Panc1 (cell line): ENCODE results near the gene HOTAIR. TPM values are rescaled to one million over a fixed set of nuclear protein-coding genes. Genes with fewer than 3 reads are reported as not detected.
A peak's percentile ranks its signal among the peaks of the same experiment; 100 is the strongest.

Experiments
- ATAC-seq: fragments of 200-7000 bp; cut with Tn5 transposase; 2 replicates; pipeline ENCODE4 v1.9.1; 2020; ENCODE audit warnings: mild to moderate bottlenecking, moderate library complexity
- BruUV-seq: library from RNA; stranded (reverse); fragments of 400-500 nt; replicated peaks from 2 replicates; lab custom pipeline; 2021; lab: Mats Ljungman, UMichigan
- CTCF ChIA-PET: fragments of 300-600 bp; sonication (Branson Sonifier 250); formaldehyde crosslinking; loops from one replicate; lab custom pipeline; 2022; ENCODE audit warnings: antibody characterized with exemption; lab: Charles Lee
- POLR2A ChIA-PET: fragments of 300-600 bp; sonication (Branson Sonifier 250); formaldehyde crosslinking; loops from one replicate; lab custom pipeline; 2022; ENCODE audit warnings: antibody characterized with exemption; lab: Charles Lee
- DNase-seq: peaks from one replicate; pipeline ENCODE4 v3.0.0-alpha.2; 2010; ENCODE audit warnings: low read depth, low spot score
- H3K27ac ChIP-seq: 2 replicates; pipeline ENCODE4 v1.5.1; 2011; ENCODE audit warnings: mild to moderate bottlenecking, low read length, inconsistent platforms
- H3K27me3 ChIP-seq: fragments of 200-500 bp; sonication (Bioruptor generic); 2 replicates; pipeline ENCODE4 v1.6.0; 2014; ENCODE audit warnings: low read length, inconsistent platforms; ENCODE audit not compliant: control insufficient read depth, insufficient read depth
- H3K36me3 ChIP-seq: fragments of 200-500 bp; sonication (Bioruptor generic); 2 replicates; pipeline ENCODE4 v1.5.1; 2014; ENCODE audit warnings: inconsistent platforms, mild to moderate bottlenecking, low read length, moderate library complexity; ENCODE audit not compliant: control insufficient read depth, insufficient read depth
- H3K4me1 ChIP-seq: 2 replicates; pipeline ENCODE4 v1.5.1; 2011; ENCODE audit warnings: inconsistent platforms, mild to moderate bottlenecking, low read length, moderate library complexity; ENCODE audit not compliant: control insufficient read depth, insufficient read depth
- H3K4me3 ChIP-seq, 2 experiments: 2 replicates each; pipeline ENCODE4 v1.5.1; 2011 to 2012; ENCODE audit warnings: low read depth in 2 of 2, low read length in 2 of 2, mild to moderate bottlenecking in 2 of 2, inconsistent platforms in 1 of 2, moderate library complexity in 1 of 2
- H3K9me3 ChIP-seq: fragments of 200-500 bp; sonication (Bioruptor generic); 2 replicates; pipeline ENCODE4 v1.5.1; 2014; ENCODE audit warnings: low read depth, mild to moderate bottlenecking, inconsistent platforms, low read length, moderate library complexity; ENCODE audit not compliant: control insufficient read depth, insufficient read depth
- POLR2AphosphoS5 ChIP-seq: IDR thresholded peaks from 2 replicates; pipeline ENCODE4 v1.6.1; 2012; ENCODE audit warnings: mild to moderate bottlenecking, low read depth, low read length, moderate library complexity
- SIN3A ChIP-seq: IDR thresholded peaks from 2 replicates; pipeline ENCODE4 v1.6.1; 2012; ENCODE audit warnings: low read depth, mild to moderate bottlenecking, low read length, moderate library complexity, borderline replicate concordance; ENCODE audit not compliant: insufficient read depth
- TCF7L2 ChIP-seq: IDR thresholded peaks from 2 replicates; pipeline ENCODE4 v1.6.1; 2011; ENCODE audit warnings: mild to moderate bottlenecking, low read depth, low read length, inconsistent platforms
- in situ Hi-C: cut with HindIII; loops from 2 replicates; pipeline ENCODE4 v1.10.0; 2016; ENCODE audit warnings: low sequenced_read_pairs, low pct_unique_long_range_greater_than_20kb
- intact Hi-C: fragments of 100-400 bp; cut with micrococcal nuclease; formaldehyde crosslinking; loops from one replicate; pipeline ENCODE4 v1.10.0; 2022; ENCODE audit not compliant: unreplicated experiment
- total RNA-seq: library from RNA; stranded (reverse); gene quantifications from one replicate; pipeline ENCODE4 v1.2.1, GENCODE V29; 2021; ENCODE audit not compliant: unreplicated experiment
- TF ChIP-seq, protein P1 (sequence below): fragments of 450-650 bp; IDR thresholded peaks from 2 replicates; pipeline ENCODE4 v1.5.1; 2017; ENCODE audit warnings: mild to moderate bottlenecking
- TF ChIP-seq, protein P2 (sequence below), 2 experiments: IDR thresholded peaks; 2 replicates each; pipeline ENCODE4 v1.6.1; 2011 to 2012; ENCODE audit warnings: low read depth in 2 of 2, control low read depth in 1 of 2, low read length in 1 of 2, mild to moderate bottlenecking in 1 of 2, moderate library complexity in 1 of 2; ENCODE audit not compliant: insufficient read depth in 1 of 2

HOTAIR gene
- total RNA-seq, 1 experiment from 2014 or later, result 31.7 TPM

DNA sequence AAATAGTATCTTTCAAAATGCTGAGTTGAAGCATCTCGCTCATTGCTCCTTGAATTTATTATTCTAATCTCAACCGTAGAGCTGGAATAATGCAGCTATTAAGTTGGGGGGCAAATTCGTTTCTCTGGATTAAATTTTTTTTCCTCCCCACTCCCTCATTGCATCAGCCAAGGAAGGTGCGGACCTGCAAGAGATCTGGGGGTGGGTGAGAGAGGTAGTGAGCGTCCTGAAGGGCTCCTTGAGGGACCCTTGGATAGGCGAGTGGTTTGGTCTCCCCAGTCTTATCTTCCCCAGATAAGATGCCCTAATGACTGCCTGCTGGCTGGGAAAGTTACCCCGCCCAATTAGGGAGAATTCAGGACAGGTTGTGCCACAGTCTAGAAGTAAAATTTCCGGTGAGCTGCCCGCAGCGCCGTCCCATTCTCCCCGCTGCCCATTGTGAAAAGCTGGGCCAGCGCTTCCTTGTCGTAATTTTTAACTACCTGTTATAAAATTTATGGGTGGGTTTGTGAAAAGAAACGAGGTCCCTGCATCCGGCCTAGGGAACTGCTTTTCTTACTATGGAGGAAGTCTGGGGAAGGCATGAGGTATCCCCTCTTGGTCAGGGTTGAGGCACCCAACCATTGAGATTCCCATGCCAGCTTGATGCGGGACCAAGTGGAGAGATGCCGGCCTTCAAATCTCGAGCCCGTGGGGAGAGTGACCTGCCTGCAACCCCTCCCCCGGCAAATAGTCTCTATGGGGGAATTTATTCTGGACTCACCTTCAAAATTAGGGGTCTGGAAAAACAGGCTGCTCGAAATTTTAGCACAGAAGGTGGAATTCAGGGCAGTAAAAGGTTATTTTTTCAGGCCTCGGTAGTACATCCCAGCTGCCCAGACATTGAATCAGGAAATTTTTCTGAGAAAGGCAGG lies 40.5 kb upstream of the HOTAIR start:
- Histone ChIP-seq H3K27ac (peak overlapping the region; percentile 92), H3K27me3 (no peaks in the 10 kb centered on the region), H3K4me3 (peak overlapping the region; percentile 72 to 91), H3K36me3 (peaks cover 2% of the 10 kb centered on the region; the same call in 1 of the 2 replicates), H3K9me3 (no peaks in the 10 kb centered on the region), H3K4me1 (peaks cover 51% of the 10 kb centered on the region)
- BruUV-seq, result no TSS peak
- ATAC-seq, result no peak
- CTCF ChIA-PET, result interaction anchor here (0.5 kb wide), 1 partner anchor 28 kb away, joined by 3 read pairs; no protein-coding TSS in a partner anchor
- DNase-seq, result no peak
- no peak for TF ChIP-seq POLR2AphosphoS5
- no peak for TF ChIP-seq SIN3A
- TF ChIP-seq, protein P1, sequence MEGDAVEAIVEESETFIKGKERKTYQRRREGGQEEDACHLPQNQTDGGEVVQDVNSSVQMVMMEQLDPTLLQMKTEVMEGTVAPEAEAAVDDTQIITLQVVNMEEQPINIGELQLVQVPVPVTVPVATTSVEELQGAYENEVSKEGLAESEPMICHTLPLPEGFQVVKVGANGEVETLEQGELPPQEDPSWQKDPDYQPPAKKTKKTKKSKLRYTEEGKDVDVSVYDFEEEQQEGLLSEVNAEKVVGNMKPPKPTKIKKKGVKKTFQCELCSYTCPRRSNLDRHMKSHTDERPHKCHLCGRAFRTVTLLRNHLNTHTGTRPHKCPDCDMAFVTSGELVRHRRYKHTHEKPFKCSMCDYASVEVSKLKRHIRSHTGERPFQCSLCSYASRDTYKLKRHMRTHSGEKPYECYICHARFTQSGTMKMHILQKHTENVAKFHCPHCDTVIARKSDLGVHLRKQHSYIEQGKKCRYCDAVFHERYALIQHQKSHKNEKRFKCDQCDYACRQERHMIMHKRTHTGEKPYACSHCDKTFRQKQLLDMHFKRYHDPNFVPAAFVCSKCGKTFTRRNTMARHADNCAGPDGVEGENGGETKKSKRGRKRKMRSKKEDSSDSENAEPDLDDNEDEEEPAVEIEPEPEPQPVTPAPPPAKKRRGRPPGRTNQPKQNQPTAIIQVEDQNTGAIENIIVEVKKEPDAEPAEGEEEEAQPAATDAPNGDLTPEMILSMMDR, result no peak
- no peak for TF ChIP-seq TCF7L2
- TF ChIP-seq, protein P2, sequence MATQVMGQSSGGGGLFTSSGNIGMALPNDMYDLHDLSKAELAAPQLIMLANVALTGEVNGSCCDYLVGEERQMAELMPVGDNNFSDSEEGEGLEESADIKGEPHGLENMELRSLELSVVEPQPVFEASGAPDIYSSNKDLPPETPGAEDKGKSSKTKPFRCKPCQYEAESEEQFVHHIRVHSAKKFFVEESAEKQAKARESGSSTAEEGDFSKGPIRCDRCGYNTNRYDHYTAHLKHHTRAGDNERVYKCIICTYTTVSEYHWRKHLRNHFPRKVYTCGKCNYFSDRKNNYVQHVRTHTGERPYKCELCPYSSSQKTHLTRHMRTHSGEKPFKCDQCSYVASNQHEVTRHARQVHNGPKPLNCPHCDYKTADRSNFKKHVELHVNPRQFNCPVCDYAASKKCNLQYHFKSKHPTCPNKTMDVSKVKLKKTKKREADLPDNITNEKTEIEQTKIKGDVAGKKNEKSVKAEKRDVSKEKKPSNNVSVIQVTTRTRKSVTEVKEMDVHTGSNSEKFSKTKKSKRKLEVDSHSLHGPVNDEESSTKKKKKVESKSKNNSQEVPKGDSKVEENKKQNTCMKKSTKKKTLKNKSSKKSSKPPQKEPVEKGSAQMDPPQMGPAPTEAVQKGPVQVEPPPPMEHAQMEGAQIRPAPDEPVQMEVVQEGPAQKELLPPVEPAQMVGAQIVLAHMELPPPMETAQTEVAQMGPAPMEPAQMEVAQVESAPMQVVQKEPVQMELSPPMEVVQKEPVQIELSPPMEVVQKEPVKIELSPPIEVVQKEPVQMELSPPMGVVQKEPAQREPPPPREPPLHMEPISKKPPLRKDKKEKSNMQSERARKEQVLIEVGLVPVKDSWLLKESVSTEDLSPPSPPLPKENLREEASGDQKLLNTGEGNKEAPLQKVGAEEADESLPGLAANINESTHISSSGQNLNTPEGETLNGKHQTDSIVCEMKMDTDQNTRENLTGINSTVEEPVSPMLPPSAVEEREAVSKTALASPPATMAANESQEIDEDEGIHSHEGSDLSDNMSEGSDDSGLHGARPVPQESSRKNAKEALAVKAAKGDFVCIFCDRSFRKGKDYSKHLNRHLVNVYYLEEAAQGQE (IDR thresholded peaks at IDR 0.05; ENCODE audit: insufficient read depth in 1 of 2, low read depth in 2 of 2, low read length in 1 of 2), result no peak
- POLR2A ChIA-PET, result interaction anchor here (0.7 kb wide), 2 partner anchors 31 to 191 kb away, joined by 3 to 6 read pairs; partner anchors contain the start of gene HOXC10
- intact Hi-C loops (no loop called here), in situ Hi-C loops (no loop called here)

DNA sequence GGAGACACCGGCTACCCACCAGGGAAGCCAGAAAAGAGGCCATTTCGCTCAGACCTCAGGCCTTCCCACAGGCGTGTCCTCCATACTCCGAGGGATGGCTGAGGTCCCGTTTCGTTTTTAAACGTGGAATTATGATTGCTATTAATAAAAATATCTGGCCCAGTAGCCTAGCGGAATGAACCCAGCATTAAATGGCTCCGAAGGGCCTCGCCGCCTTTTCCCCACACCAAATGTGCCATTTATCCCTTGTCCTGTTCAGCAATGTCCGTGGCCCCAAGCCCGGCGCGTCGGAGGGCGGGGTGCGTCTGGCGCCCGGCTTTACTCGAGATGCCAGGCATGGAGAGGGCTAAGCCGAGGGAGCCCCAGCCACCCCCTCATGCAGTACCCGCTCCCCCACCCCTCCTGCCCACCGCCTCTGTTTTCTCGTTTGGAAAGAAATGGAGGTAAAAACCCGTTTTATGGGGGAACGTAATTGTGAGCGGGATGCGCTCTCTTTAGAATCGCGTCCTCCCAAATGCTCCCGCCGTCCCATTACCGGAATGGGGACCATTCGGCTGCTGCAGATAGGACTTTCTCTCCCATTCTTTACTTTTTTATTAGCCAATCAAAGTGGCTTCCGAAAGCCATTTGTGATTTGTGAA lies 39.7 kb upstream of the HOTAIR start:
- peaks cover 45% of the 10 kb centered on the region for H3K4me1 ChIP-seq
- no peak for DNase-seq
- BruUV-seq, result no TSS peak
- no peaks in the 10 kb centered on the region for H3K27me3 ChIP-seq
- POLR2A ChIA-PET, result no interaction called here
- H3K36me3 ChIP-seq, result peaks cover 2% of the 10 kb centered on the region; the same call in 1 of the 2 replicates
- CTCF ChIA-PET, result interaction anchor here (0.5 kb wide), 1 partner anchor 27 kb away, joined by 3 read pairs; no protein-coding TSS in a partner anchor
- H3K9me3 ChIP-seq, result no peaks in the 10 kb centered on the region
- intact Hi-C loops (no loop called here), in situ Hi-C loops (no loop called here)
- peak overlapping the region; percentile 92 for H3K27ac ChIP-seq
- no peak for ATAC-seq
- H3K4me3 ChIP-seq, result peak overlapping the region; percentile 72 to 91
- TF ChIP-seq SIN3A (0 out of 2 replicates have a peak, but pooled peaks have one; percentile 22), POLR2AphosphoS5 (peak; percentile 13; the same call in 1 of the 2 replicates), TCF7L2 (0 out of 2 replicates have a peak, but pooled peaks have one; percentile 4)
- TF ChIP-seq, protein P1, result no peak
- TF ChIP-seq, protein P2 (IDR thresholded peaks at IDR 0.05; ENCODE audit: insufficient read depth in 1 of 2, low read depth in 2 of 2, low read length in 1 of 2), result no peak
